Measurements from ENCODE around the gene SORBS1.

- TF ChIP-seq CTCF (CRISPR knock-in tag; IDR thresholded peaks at IDR 0.05) = no peak
- TF ChIP-seq SMC3 (IDR thresholded peaks at IDR 0.05; ENCODE audit: low read length) = no peak
- TF ChIP-seq ZNF230 (CRISPR knock-in tag; IDR thresholded peaks at IDR 0.05) = no peak
- no peak for TF ChIP-seq TCF12 (IDR thresholded peaks at IDR 0.05)
- TF ChIP-seq TCF12 (CRISPR knock-in tag; IDR thresholded peaks at IDR 0.05) = no peak
- no peak for TF ChIP-seq POLR2A (IDR thresholded peaks at IDR 0.05; ENCODE audit: insufficient read depth in 1 of 2, low read depth in 2 of 2, low read length in 2 of 2)
- TF ChIP-seq ZBTB21 (CRISPR knock-in tag; IDR thresholded peaks at IDR 0.05) = no peak
- TF ChIP-seq ZNF160 (CRISPR knock-in tag; IDR thresholded peaks at IDR 0.05) = no peak
- TF ChIP-seq NFIC (IDR thresholded peaks at IDR 0.05; ENCODE audit: low read length) = no peak
- TF ChIP-seq NR1H2 (CRISPR knock-in tag; IDR thresholded peaks at IDR 0.05; ENCODE audit: borderline replicate concordance, low read depth) = no peak
- no peak for TF ChIP-seq ZFP36 (IDR thresholded peaks at IDR 0.05; ENCODE audit: borderline replicate concordance, low read depth, low read length, partially characterized antibody)
Measured at GRCh38 chr10:95477175-95477520, 84.0 kb downstream of the SORBS1 start.
